Neural progenitor cell (in vitro differentiated cells): ENCODE results near the gene OR11H7. TPM values are rescaled to one million over a fixed set of nuclear protein-coding genes. Genes with fewer than 3 reads are reported as not detected.
"Not testable (repeated sequence)": the region's sequence is repeated elsewhere in the genome, so short reads cannot be mapped to it uniquely, and the experiment has no call there.

Source experiments
- DNase-seq: peaks from one replicate; pipeline ENCODE4 v3.0.0-alpha.2; 2016; ENCODE audit warnings: low spot score
- H2AFZ ChIP-seq: fragments of 200-600 bp; sonication (generic); replicated peaks from 2 replicates; pipeline ENCODE4 v1.6.1; 2016; ENCODE audit warnings: antibody characterized with exemption
- H3F3A ChIP-seq: fragments of 200-600 bp; sonication (generic); 2 replicates; pipeline ENCODE4 v1.6.1; 2016; ENCODE audit warnings: antibody characterized with exemption, low read depth
- H3K27ac ChIP-seq: fragments of 200-600 bp; sonication (generic); 2 replicates; pipeline ENCODE4 v1.5.1; 2016; ENCODE audit warnings: mild to moderate bottlenecking
- H3K27me3 ChIP-seq: fragments of 200-600 bp; sonication (generic); 2 replicates; pipeline ENCODE4 v1.6.1; 2016; ENCODE audit warnings: mild to moderate bottlenecking, moderate library complexity
- H3K36me3 ChIP-seq: fragments of 200-600 bp; sonication (generic); 2 replicates; pipeline ENCODE4 v1.5.1; 2016
- H3K4me1 ChIP-seq: fragments of 200-600 bp; sonication (generic); 2 replicates; pipeline ENCODE4 v1.6.1; 2016; ENCODE audit warnings: mixed run types
- H3K4me2 ChIP-seq: fragments of 200-600 bp; sonication (generic); 2 replicates; pipeline ENCODE4 v1.6.1; 2016
- H3K4me3 ChIP-seq: fragments of 200-600 bp; sonication (generic); 2 replicates; pipeline ENCODE4 v1.5.1; 2016
- H3K79me2 ChIP-seq: fragments of 200-600 bp; sonication (generic); 2 replicates; pipeline ENCODE4 v1.6.1; 2016; ENCODE audit warnings: low read depth
- H3K9ac ChIP-seq: fragments of 200-600 bp; sonication (generic); 2 replicates; pipeline ENCODE4 v1.6.1; 2016
- H3K9me3 ChIP-seq: fragments of 200-600 bp; sonication (generic); 2 replicates; pipeline ENCODE4 v1.5.1; 2016; ENCODE audit warnings: low read depth
- H4K20me1 ChIP-seq: fragments of 200-600 bp; sonication (generic); 2 replicates; pipeline ENCODE4 v1.6.1; 2016; ENCODE audit warnings: low read depth
- H3K27ac Mint-ChIP-seq: 3 replicates; pipeline ENCODE4 v1.8.0; 2021; ENCODE audit warnings: mixed read lengths
- H3K27me3 Mint-ChIP-seq: 2 replicates; pipeline ENCODE4 v1.8.0; 2022; ENCODE audit warnings: low read depth, mild to moderate bottlenecking, inconsistent platforms, moderate library complexity, mixed read lengths; ENCODE audit not compliant: insufficient read depth
- H3K36me3 Mint-ChIP-seq: 3 replicates; pipeline ENCODE4 v1.8.0; 2021; ENCODE audit warnings: mixed read lengths
- H3K4me1 Mint-ChIP-seq: 3 replicates; pipeline ENCODE4 v1.8.0; 2021; ENCODE audit warnings: mixed read lengths
- H3K4me3 Mint-ChIP-seq: 3 replicates; pipeline ENCODE4 v1.8.0; 2021; ENCODE audit warnings: mild to moderate bottlenecking, moderate library complexity, mixed read lengths
- H3K9me3 Mint-ChIP-seq: 3 replicates; pipeline ENCODE4 v1.8.0; 2020; ENCODE audit warnings: mixed read lengths
- CTCF ChIP-seq: fragments of 200-600 bp; sonication (generic); IDR thresholded peaks from 2 replicates; pipeline ENCODE4 v1.5.1; 2017; ENCODE audit warnings: antibody characterized with exemption, mild to moderate bottlenecking
- EZH2 ChIP-seq: fragments of 200-600 bp; sonication (generic); IDR thresholded peaks from 2 replicates; pipeline ENCODE4 v1.6.1; 2017; ENCODE audit warnings: antibody characterized with exemption, mild to moderate bottlenecking, moderate library complexity
- EZH2phosphoT487 ChIP-seq: fragments of 200-600 bp; sonication (generic); IDR thresholded peaks from 2 replicates; pipeline ENCODE4 v1.6.1; 2017; ENCODE audit warnings: antibody characterized with exemption
- total RNA-seq: library from RNA; depleted of rRNA; stranded (reverse); fragments of >200 nt; gene quantifications from 2 replicates; pipeline ENCODE4 v1.2.3, GENCODE V29; 2015; ENCODE audit warnings: low replicate concordance

Gene OR11H7
- total RNA-seq, 1 donor from 2014 or later = not detected

- Histone ChIP-seq H3K9me3 (peaks cover 45% of the 10 kb centered on the region), H3K9ac (no peak overlapping the region), H3K36me3 (no peaks in the 10 kb centered on the region), H3F3A (no peaks in the 10 kb centered on the region), H4K20me1 (no peaks in the 10 kb centered on the region), H2AFZ (no peak overlapping the region), H3K4me1 (no peaks in the 10 kb centered on the region), H3K4me2 (no peak overlapping the region), H3K27ac (no peak overlapping the region), H3K27me3 (no peaks in the 10 kb centered on the region), H3K4me3 (no peak overlapping the region), H3K79me2 (no peaks in the 10 kb centered on the region)
- no peak for DNase-seq
- TF ChIP-seq EZH2 (no peak), EZH2phosphoT487 (no peak)
- H3K36me3 Mint-ChIP-seq = no peaks in the 10 kb centered on the region
- H3K27me3 Mint-ChIP-seq = peaks cover 6% of the 10 kb centered on the region
- no peak overlapping the region for H3K4me3 Mint-ChIP-seq
- peaks cover 11% of the 10 kb centered on the region for H3K9me3 Mint-ChIP-seq
- H3K27ac Mint-ChIP-seq = no peak overlapping the region
- H3K4me1 Mint-ChIP-seq = no peaks in the 10 kb centered on the region
Measured at GRCh38 chr14:20191396-20191795, 37.4 kb upstream of the OR11H7 start.

- Histone ChIP-seq H3K4me1 (no peaks in the 10 kb centered on the region), H3K79me2 (no peaks in the 10 kb centered on the region), H4K20me1 (no peaks in the 10 kb centered on the region), H3K27me3 (no peaks in the 10 kb centered on the region), H3K4me3 (no peak overlapping the region), H2AFZ (no peak overlapping the region), H3K27ac (no peak overlapping the region), H3K9ac (no peak overlapping the region), H3K36me3 (no peaks in the 10 kb centered on the region), H3F3A (no peaks in the 10 kb centered on the region), H3K9me3 (peaks cover 50% of the 10 kb centered on the region), H3K4me2 (no peak overlapping the region)
- no peaks in the 10 kb centered on the region for H3K4me1 Mint-ChIP-seq
- TF ChIP-seq CTCF (no peak), EZH2 (no peak), EZH2phosphoT487 (no peak)
- peaks cover 11% of the 10 kb centered on the region for H3K9me3 Mint-ChIP-seq
- no peak for DNase-seq
- no peak overlapping the region for H3K27ac Mint-ChIP-seq
- H3K27me3 Mint-ChIP-seq = peaks cover 9% of the 10 kb centered on the region
- no peaks in the 10 kb centered on the region for H3K36me3 Mint-ChIP-seq
- no peak overlapping the region for H3K4me3 Mint-ChIP-seq
Measured at GRCh38 chr14:20194101-20194500, 34.7 kb upstream of the OR11H7 start.

GRCh38 chr14:20195170-20195569, 33.6 kb upstream of the OR11H7 start:
- H3K27ac ChIP-seq, H3F3A ChIP-seq, H3K27me3 Mint-ChIP-seq, H3K79me2 ChIP-seq, H3K4me1 ChIP-seq, H3K4me3 Mint-ChIP-seq, H3K4me1 Mint-ChIP-seq, H2AFZ ChIP-seq, DNase-seq, H3K27me3 ChIP-seq, H3K27ac Mint-ChIP-seq, H3K4me2 ChIP-seq, H3K4me3 ChIP-seq, H3K9ac ChIP-seq, H4K20me1 ChIP-seq, H3K36me3 ChIP-seq, H3K36me3 Mint-ChIP-seq: not testable (repeated sequence)
- H3K9me3 Mint-ChIP-seq = peaks cover 18% of the 10 kb centered on the region
- H3K9me3 ChIP-seq = peaks cover 53% of the 10 kb centered on the region

GRCh38 chr14:20195911-20196310, 32.9 kb upstream of the OR11H7 start:
- no peaks in the 10 kb centered on the region for H3K4me1 ChIP-seq
- H3F3A ChIP-seq = no peaks in the 10 kb centered on the region
- Mint-ChIP-seq H3K9me3 (peaks cover 19% of the 10 kb centered on the region), H3K4me3 (no peak overlapping the region), H3K27me3 (peaks cover 7% of the 10 kb centered on the region), H3K36me3 (no peaks in the 10 kb centered on the region), H3K4me1 (no peaks in the 10 kb centered on the region), H3K27ac (no peak overlapping the region)
- H3K27me3 ChIP-seq = no peaks in the 10 kb centered on the region
- no peak for TF ChIP-seq EZH2phosphoT487
- TF ChIP-seq EZH2 = no peak
- no peak for TF ChIP-seq CTCF
- no peak overlapping the region for H2AFZ ChIP-seq
- no peak overlapping the region for H3K4me3 ChIP-seq
- H3K9me3 ChIP-seq = peaks cover 54% of the 10 kb centered on the region
- no peak overlapping the region for H3K4me2 ChIP-seq
- DNase-seq = no peak
- H3K9ac ChIP-seq = no peak overlapping the region
- no peak overlapping the region for H3K27ac ChIP-seq
- no peaks in the 10 kb centered on the region for H3K79me2 ChIP-seq
- H4K20me1 ChIP-seq = no peaks in the 10 kb centered on the region
- no peaks in the 10 kb centered on the region for H3K36me3 ChIP-seq
